ENCODE measurements around the gene UNKL.

The UNKL gene

GRCh38 chr16:1348441-1348840 lies 66.1 kb downstream of the UNKL start:
- Histone ChIP-seq H3K4me3 (ENCODE audit: low read depth, low read length) (no peak overlapping the region), H3K4me1 (ENCODE audit: control insufficient read depth in 1 of 2, insufficient read depth in 2 of 2, low read length in 2 of 2) (peaks cover 8 to 9% of the 10 kb centered on the region in 2 experiments), H4K91ac (ENCODE audit: low read depth, low read length) (no peak overlapping the region), H3K27ac (ENCODE audit: low read depth, low read length) (no peak overlapping the region), H4K8ac (ENCODE audit: low read depth, low read length) (no peak overlapping the region), H3K4ac (ENCODE audit: low read depth, low read length) (no peak overlapping the region), H3K14ac (ENCODE audit: low read length) (no peak overlapping the region), H3K9ac (ENCODE audit: low read length) (no peak overlapping the region), H3K36me3 (ENCODE audit: control insufficient read depth in 1 of 2, insufficient read depth in 2 of 2, low read length in 2 of 2) (peaks cover 31 to 32% of the 10 kb centered on the region in 2 experiments), H4K12ac (ENCODE audit: low read depth, low read length) (no peak overlapping the region), H3K79me1 (ENCODE audit: low read length) (peaks cover 8% of the 10 kb centered on the region), H2AFZ (ENCODE audit: insufficient read depth, low read length, poor library complexity) (no peak overlapping the region), H3K27me3 (ENCODE audit: insufficient read depth, low read length) (no peaks in the 10 kb centered on the region), H3K23ac (ENCODE audit: low read length) (no peak overlapping the region), H2BK12ac (ENCODE audit: low read length) (no peak overlapping the region), H3K79me2 (ENCODE audit: control insufficient read depth, insufficient read depth, low read length, poor library complexity) (peaks cover 9% of the 10 kb centered on the region), H3K9me3 (ENCODE audit: insufficient read depth, low read depth, low read length) (no peaks in the 10 kb centered on the region), H2BK5ac (ENCODE audit: low read depth, low read length, poor library complexity) (no peak overlapping the region), H3K4me2 (ENCODE audit: low read length) (no peak overlapping the region), H2AK5ac (ENCODE audit: low read length) (no peak overlapping the region), H3K18ac (ENCODE audit: low read length) (no peak overlapping the region), H2BK120ac (ENCODE audit: insufficient read depth, low read length, poor library complexity) (no peak overlapping the region)
- WGBS (ENCODE audit: extremely low coverage, insufficient coverage, insufficient read length), result no CpG with 5 or more reads among the region's 15 CpGs
- DNase-seq, result no peak

- Histone ChIP-seq H3K79me1 (ENCODE audit: low read length) (peaks cover 8% of the 10 kb centered on the region), H3K79me2 (ENCODE audit: control insufficient read depth, insufficient read depth, low read length, poor library complexity) (peaks cover 9% of the 10 kb centered on the region), H3K4me3 (ENCODE audit: low read depth, low read length) (no peak overlapping the region), H4K91ac (ENCODE audit: low read depth, low read length) (no peak overlapping the region), H4K12ac (ENCODE audit: low read depth, low read length) (no peak overlapping the region), H3K27ac (ENCODE audit: low read depth, low read length) (no peak overlapping the region), H3K27me3 (ENCODE audit: insufficient read depth, low read length) (no peaks in the 10 kb centered on the region), H3K14ac (ENCODE audit: low read length) (no peak overlapping the region), H3K4me2 (ENCODE audit: low read length) (no peak overlapping the region), H2BK12ac (ENCODE audit: low read length) (no peak overlapping the region), H3K18ac (ENCODE audit: low read length) (no peak overlapping the region), H3K23ac (ENCODE audit: low read length) (no peak overlapping the region), H2BK5ac (ENCODE audit: low read depth, low read length, poor library complexity) (no peak overlapping the region), H3K36me3 (ENCODE audit: control insufficient read depth in 1 of 2, insufficient read depth in 2 of 2, low read length in 2 of 2) (peaks cover 31 to 32% of the 10 kb centered on the region in 2 experiments), H3K9me3 (ENCODE audit: insufficient read depth, low read depth, low read length) (no peaks in the 10 kb centered on the region), H2AK5ac (ENCODE audit: low read length) (no peak overlapping the region), H4K8ac (ENCODE audit: low read depth, low read length) (no peak overlapping the region), H3K4ac (ENCODE audit: low read depth, low read length) (no peak overlapping the region), H3K4me1 (ENCODE audit: control insufficient read depth in 1 of 2, insufficient read depth in 2 of 2, low read length in 2 of 2) (peaks cover 8 to 9% of the 10 kb centered on the region in 2 experiments), H2AFZ (ENCODE audit: insufficient read depth, low read length, poor library complexity) (no peak overlapping the region), H2BK120ac (ENCODE audit: insufficient read depth, low read length, poor library complexity) (no peak overlapping the region), H3K9ac (ENCODE audit: low read length) (no peak overlapping the region)
- DNase-seq, result no peak
- WGBS (ENCODE audit: extremely low coverage, insufficient coverage, insufficient read length), result no CpG with 5 or more reads among the region's 29 CpGs
These were observed 66.5 kb downstream of the UNKL start for GRCh38 chr16:1347962-1348361.

GRCh38 chr16:1347286-1347855 lies 67.1 kb downstream of the UNKL start:
- Histone ChIP-seq H4K91ac (ENCODE audit: low read depth, low read length) (no peak overlapping the region), H3K9ac (ENCODE audit: low read length) (no peak overlapping the region), H3K4me3 (ENCODE audit: low read depth, low read length) (no peak overlapping the region), H2AK5ac (ENCODE audit: low read length) (no peak overlapping the region), H3K27ac (ENCODE audit: low read depth, low read length) (no peak overlapping the region), H4K12ac (ENCODE audit: low read depth, low read length) (no peak overlapping the region), H3K4me2 (ENCODE audit: low read length) (no peak overlapping the region), H2BK12ac (ENCODE audit: low read length) (no peak overlapping the region), H3K36me3 (ENCODE audit: control insufficient read depth in 1 of 2, insufficient read depth in 2 of 2, low read length in 2 of 2) (peaks cover 31 to 32% of the 10 kb centered on the region in 2 experiments), H4K8ac (ENCODE audit: low read depth, low read length) (no peak overlapping the region), H3K9me3 (ENCODE audit: insufficient read depth, low read depth, low read length) (peaks cover 2% of the 10 kb centered on the region), H3K27me3 (ENCODE audit: insufficient read depth, low read length) (no peaks in the 10 kb centered on the region), H3K4me1 (ENCODE audit: control insufficient read depth in 1 of 2, insufficient read depth in 2 of 2, low read length in 2 of 2) (peaks cover 5 to 11% of the 10 kb centered on the region in 2 experiments), H2BK5ac (ENCODE audit: low read depth, low read length, poor library complexity) (no peak overlapping the region), H3K4ac (ENCODE audit: low read depth, low read length) (no peak overlapping the region), H3K23ac (ENCODE audit: low read length) (no peak overlapping the region), H3K79me1 (ENCODE audit: low read length) (peaks cover 8% of the 10 kb centered on the region), H2AFZ (ENCODE audit: insufficient read depth, low read length, poor library complexity) (no peak overlapping the region), H3K79me2 (ENCODE audit: control insufficient read depth, insufficient read depth, low read length, poor library complexity) (peaks cover 9% of the 10 kb centered on the region), H3K18ac (ENCODE audit: low read length) (no peak overlapping the region), H2BK120ac (ENCODE audit: insufficient read depth, low read length, poor library complexity) (no peak overlapping the region), H3K14ac (ENCODE audit: low read length) (no peak overlapping the region)
- DNase-seq, result no peak
- WGBS (ENCODE audit: extremely low coverage, insufficient coverage, insufficient read length), result no CpG with 5 or more reads among the region's 31 CpGs

- H3K4me2 ChIP-seq (ENCODE audit: low read length), result no peak overlapping the region
- no peak overlapping the region for H4K8ac ChIP-seq (ENCODE audit: low read depth, low read length)
- H4K12ac ChIP-seq (ENCODE audit: low read depth, low read length), result peak overlapping the region; percentile 44
- no peak overlapping the region for H3K23ac ChIP-seq (ENCODE audit: low read length)
- peaks cover 31 to 32% of the 10 kb centered on the region in 2 experiments for H3K36me3 ChIP-seq (ENCODE audit: control insufficient read depth in 1 of 2, insufficient read depth in 2 of 2, low read length in 2 of 2)
- peaks cover 5% of the 10 kb centered on the region for H3K79me2 ChIP-seq (ENCODE audit: control insufficient read depth, insufficient read depth, low read length, poor library complexity)
- H3K9ac ChIP-seq (ENCODE audit: low read length), result no peak overlapping the region
- DNase-seq, result peak; percentile 13 to 43
- H3K27me3 ChIP-seq (ENCODE audit: insufficient read depth, low read length), result no peaks in the 10 kb centered on the region
- H3K4me1 ChIP-seq (ENCODE audit: control insufficient read depth in 1 of 2, insufficient read depth in 2 of 2, low read length in 2 of 2), result peaks cover 5 to 11% of the 10 kb centered on the region in 2 experiments
- no peak overlapping the region for H2BK5ac ChIP-seq (ENCODE audit: low read depth, low read length, poor library complexity)
- H3K18ac ChIP-seq (ENCODE audit: low read length), result no peak overlapping the region
- no peak overlapping the region for H2BK120ac ChIP-seq (ENCODE audit: insufficient read depth, low read length, poor library complexity)
- no peak overlapping the region for H2AFZ ChIP-seq (ENCODE audit: insufficient read depth, low read length, poor library complexity)
- H2BK12ac ChIP-seq (ENCODE audit: low read length), result no peak overlapping the region
- H3K9me3 ChIP-seq (ENCODE audit: insufficient read depth, low read depth, low read length), result peaks cover 2% of the 10 kb centered on the region
- H4K91ac ChIP-seq (ENCODE audit: low read depth, low read length), result no peak overlapping the region
- H3K4ac ChIP-seq (ENCODE audit: low read depth, low read length), result no peak overlapping the region
- H3K14ac ChIP-seq (ENCODE audit: low read length), result no peak overlapping the region
- H3K4me3 ChIP-seq (ENCODE audit: low read depth, low read length), result no peak overlapping the region
- H3K79me1 ChIP-seq (ENCODE audit: low read length), result peaks cover 5% of the 10 kb centered on the region
- WGBS (ENCODE audit: extremely low coverage, insufficient coverage, insufficient read length), result no CpG with 5 or more reads among the region's 34 CpGs
- no peak overlapping the region for H3K27ac ChIP-seq (ENCODE audit: low read depth, low read length)
- H2AK5ac ChIP-seq (ENCODE audit: low read length), result no peak overlapping the region
These were observed 67.8 kb downstream of the UNKL start for GRCh38 chr16:1346422-1347285.
